H1 (cell line): ENCODE measurements around the gene CPNE8. TPM values are rescaled to one million over a fixed set of nuclear protein-coding genes. Genes with fewer than 3 reads are reported as not detected.

Source experiments
- CTCF ChIA-PET: fragments of 300-600 bp; sonication (Branson Sonifier 250); formaldehyde crosslinking; loops from one replicate; lab custom pipeline; 2021; ENCODE audit not compliant: partially characterized antibody; lab: Charles Lee
- POLR2A ChIA-PET: fragments of 300-600 bp; sonication (Branson Sonifier 250); formaldehyde crosslinking; loops from one replicate; lab custom pipeline; 2021; ENCODE audit warnings: inconsistent platforms; ENCODE audit not compliant: partially characterized antibody; lab: Charles Lee
- DNase-seq, 2 experiments: peaks; one replicate each; pipeline versions ENCODE4 v3.0.0 to v3.0.0-alpha.2; 2010 to 2022; ENCODE audit warnings: low spot score in 2 of 2, low read depth in 1 of 2, mixed read lengths in 1 of 2
- FAIRE-seq: peaks from 2 replicates; lab custom pipeline; 2011; peaks lifted over from hg19 to GRCh38; lab: Jason Lieb, UNC
- H2AFZ ChIP-seq: 2 replicates; pipeline ENCODE4 v1.8.1; 2012; ENCODE audit warnings: low read length, inconsistent platforms
- H2AK5ac ChIP-seq: 2 replicates; pipeline ENCODE4 v1.6.1; 2013; ENCODE audit warnings: low read depth, low read length
- H2BK120ac ChIP-seq: replicated peaks from 2 replicates; pipeline ENCODE3; 2013; ENCODE audit warnings: low read depth, low read length, inconsistent platforms
- H2BK12ac ChIP-seq: 2 replicates; pipeline ENCODE4 v1.6.1; 2013; ENCODE audit warnings: low read depth, low read length
- H2BK15ac ChIP-seq: 2 replicates; pipeline ENCODE4 v1.6.1; 2013; ENCODE audit warnings: low read length
- H2BK20ac ChIP-seq: 2 replicates; pipeline ENCODE4 v1.6.1; 2013; ENCODE audit warnings: low read length
- H2BK5ac ChIP-seq: 2 replicates; pipeline ENCODE4 v1.6.1; 2013; ENCODE audit warnings: low read depth, low read length
- H3K14ac ChIP-seq: 2 replicates; pipeline ENCODE4 v1.6.1; 2013; ENCODE audit warnings: inconsistent platforms; ENCODE audit not compliant: insufficient read length
- H3K18ac ChIP-seq: 2 replicates; pipeline ENCODE4 v1.6.1; 2013; ENCODE audit warnings: low read length; ENCODE audit errors: extremely low read depth
- H3K23ac ChIP-seq: 2 replicates; pipeline ENCODE4 v1.6.1; 2013; ENCODE audit warnings: inconsistent platforms; ENCODE audit not compliant: insufficient read length
- H3K23me2 ChIP-seq: 2 replicates; pipeline ENCODE4 v1.6.1; 2013; ENCODE audit warnings: low read depth, low read length
- H3K27ac ChIP-seq: 2 replicates; pipeline ENCODE4 v1.6.1; 2011; ENCODE audit warnings: low read depth, low read length, inconsistent platforms
- H3K27me3 ChIP-seq, 4 experiments: replicated peaks in 1 of 4; 1 replicate in 1 of 4; 2 replicates in 3 of 4; pipeline versions ENCODE4 v1.6.1 to v1.8.1; 2011 to 2013; ENCODE audit warnings: low read length in 3 of 4, mild to moderate bottlenecking in 3 of 4, inconsistent platforms in 2 of 4, mixed read lengths in 2 of 4, moderate library complexity in 1 of 4; ENCODE audit not compliant: control insufficient read depth in 3 of 4, insufficient read depth in 3 of 4; ENCODE audit errors: extremely low read depth in 1 of 4
- H3K36me3 ChIP-seq, 4 experiments: 2 replicates each; pipeline versions ENCODE4 v1.6.1 to v1.8.1; 2011 to 2013; ENCODE audit warnings: mild to moderate bottlenecking in 4 of 4, low read length in 3 of 4, moderate library complexity in 2 of 4, control low read depth in 1 of 4, inconsistent platforms in 1 of 4; ENCODE audit not compliant: insufficient read depth in 4 of 4, control insufficient read depth in 2 of 4
- H3K4ac ChIP-seq: replicated peaks from 2 replicates; pipeline ENCODE3; 2013; ENCODE audit warnings: low read length, low read depth, mixed read lengths, inconsistent platforms; ENCODE audit not compliant: insufficient read length
- H3K4me1 ChIP-seq, 4 experiments: replicated peaks in 1 of 4; 1 replicate in 1 of 4; 2 replicates in 3 of 4; pipeline versions ENCODE4 v1.6.1 to v1.8.1; 2011 to 2013; ENCODE audit warnings: low read length in 3 of 4, inconsistent platforms in 2 of 4, mixed read lengths in 1 of 4; ENCODE audit not compliant: insufficient read depth in 4 of 4, control insufficient read depth in 3 of 4
- H3K4me2 ChIP-seq, 2 experiments: 2 replicates each; pipeline versions ENCODE4 v1.6.1 to v1.8.1; 2011 to 2013; ENCODE audit warnings: low read depth in 2 of 2, low read length in 2 of 2, control low read depth in 1 of 2, inconsistent platforms in 1 of 2, mild to moderate bottlenecking in 1 of 2; ENCODE audit not compliant: insufficient read depth in 1 of 2
- H3K4me3 ChIP-seq, 4 experiments: fragments of 200-600, 300-600 bp in 1 of 4; sonication (generic), shearing (Covaris generic), sonication (Bioruptor Twin) in 1 of 4; 2 replicates each; pipeline versions ENCODE4 v1.5.1 to v1.8.1; 2011 to 2016; ENCODE audit warnings: low read length in 4 of 4, low read depth in 3 of 4, control low read depth in 2 of 4, inconsistent platforms in 2 of 4, mild to moderate bottlenecking in 2 of 4, mixed read lengths in 1 of 4, moderate library complexity in 1 of 4; ENCODE audit not compliant: insufficient read depth in 2 of 4; ENCODE audit errors: extremely low read depth in 1 of 4
- H3K56ac ChIP-seq: replicated peaks from 2 replicates; pipeline ENCODE3; 2013; ENCODE audit warnings: low read depth, mild to moderate bottlenecking, mixed read lengths, low read length, inconsistent platforms; ENCODE audit not compliant: insufficient read length
- H3K79me1 ChIP-seq: 2 replicates; pipeline ENCODE4 v1.6.1; 2013; ENCODE audit warnings: low read depth, low read length, control low read depth
- H3K79me2 ChIP-seq, 2 experiments: 2 replicates each; pipeline versions ENCODE4 v1.6.1 to v1.8.1; 2012 to 2013; ENCODE audit warnings: low read length in 2 of 2, mild to moderate bottlenecking in 2 of 2, inconsistent platforms in 1 of 2; ENCODE audit not compliant: insufficient read depth in 2 of 2, control insufficient read depth in 1 of 2
- H3K9ac ChIP-seq, 4 experiments: replicated peaks in 1 of 4; 1 replicate in 1 of 4; 2 replicates in 3 of 4; pipeline versions ENCODE4 v1.6.1 to v1.8.1; 2011 to 2013; ENCODE audit warnings: low read depth in 3 of 4, low read length in 3 of 4, control low read depth in 2 of 4, mild to moderate bottlenecking in 2 of 4, moderate library complexity in 2 of 4, inconsistent platforms in 1 of 4; ENCODE audit errors: extremely low read depth in 1 of 4
- H3K9me3 ChIP-seq, 2 experiments: 2 replicates each; pipeline versions ENCODE4 v1.6.1 to v1.8.1; 2012 to 2013; ENCODE audit warnings: mild to moderate bottlenecking in 2 of 2, moderate library complexity in 2 of 2, control low read depth in 1 of 2, inconsistent platforms in 1 of 2, low read depth in 1 of 2, low read length in 1 of 2, mixed read lengths in 1 of 2; ENCODE audit not compliant: insufficient read depth in 2 of 2
- H4K20me1 ChIP-seq, 2 experiments: replicated peaks in 1 of 2; 2 replicates each; pipeline versions ENCODE3 to v1.8.1; 2011 to 2013; ENCODE audit warnings: inconsistent platforms in 2 of 2, low read length in 2 of 2, mild to moderate bottlenecking in 1 of 2; ENCODE audit not compliant: insufficient read depth in 2 of 2, control insufficient read depth in 1 of 2
- H4K5ac ChIP-seq: 2 replicates; pipeline ENCODE4 v1.6.1; 2013; ENCODE audit warnings: low read length, low read depth, mixed read lengths, inconsistent platforms; ENCODE audit not compliant: insufficient read length
- H4K8ac ChIP-seq: 2 replicates; pipeline ENCODE4 v1.8.0; 2013; ENCODE audit warnings: mild to moderate bottlenecking, moderate library complexity, low read length, inconsistent platforms; ENCODE audit not compliant: insufficient read depth; ENCODE audit errors: extremely low read depth
- H4K91ac ChIP-seq: replicated peaks from 2 replicates; pipeline ENCODE3; 2013; ENCODE audit warnings: low read length, mixed read lengths, inconsistent platforms; ENCODE audit not compliant: insufficient read length
- BCL11A ChIP-seq, 2 experiments: IDR thresholded peaks; one replicate each; pipeline ENCODE4 v1.6.1; 2011; ENCODE audit warnings: low read depth in 2 of 2, low read length in 2 of 2, mild to moderate bottlenecking in 2 of 2
- CEBPB ChIP-seq: IDR thresholded peaks from 2 replicates; pipeline ENCODE4 v1.6.1; 2012; ENCODE audit warnings: low read depth, low read length
- CHD1 ChIP-seq: IDR thresholded peaks from 2 replicates; pipeline ENCODE4 v1.6.1; 2012; ENCODE audit warnings: low read depth, low read length, improper control_type of control experiment
- FOSL1 ChIP-seq: IDR thresholded peaks from 2 replicates; pipeline ENCODE4 v1.6.1; 2011; ENCODE audit warnings: mild to moderate bottlenecking, low read depth, low read length, moderate library complexity; ENCODE audit not compliant: insufficient read depth
- JUND ChIP-seq: IDR thresholded peaks from 2 replicates; pipeline ENCODE4 v1.6.1; 2011; ENCODE audit warnings: mild to moderate bottlenecking, improper control_type of control experiment, low read length
- NANOG ChIP-seq: IDR thresholded peaks from 2 replicates; pipeline ENCODE4 v1.6.1; 2011; ENCODE audit warnings: low read length, low read depth, mild to moderate bottlenecking, inconsistent platforms; ENCODE audit not compliant: insufficient read depth, poor library complexity, severe bottlenecking
- PHF8 ChIP-seq: fragments of 200-600 bp; sonication (generic); conservative IDR thresholded peaks from 2 replicates; pipeline ENCODE4 v1.7.1; 2012; ENCODE audit warnings: low read depth, mild to moderate bottlenecking, inconsistent platforms, low read length, moderate library complexity
- RFX5 ChIP-seq: IDR thresholded peaks from 2 replicates; pipeline ENCODE4 v1.6.1; 2011; ENCODE audit warnings: low read depth, low read length, improper control_type of control experiment, borderline replicate concordance
- RNF2 ChIP-seq: fragments of 200-900, 300-1000 bp; sonication (generic); IDR thresholded peaks from 2 replicates; pipeline ENCODE4 v1.7.1; 2016; ENCODE audit warnings: borderline replicate concordance, low read depth, mild to moderate bottlenecking, antibody characterized with exemption, low read length; ENCODE audit not compliant: poor library complexity, severe bottlenecking; ENCODE audit errors: missing control alignments
- SP1 ChIP-seq: IDR thresholded peaks from 2 replicates; pipeline ENCODE4 v1.6.1; 2011; ENCODE audit warnings: low read depth, low read length
- SUZ12 ChIP-seq: fragments of 200-600 bp; sonication (generic); IDR thresholded peaks from 2 replicates; pipeline ENCODE4 v1.6.1; 2012; ENCODE audit warnings: mild to moderate bottlenecking, inconsistent platforms, low read length, moderate library complexity, mixed read lengths
- WGBS, 2 experiments: shearing (Covaris generic) in 1 of 2; methylation state at CpG; one replicate each; pipeline versions ENCODE4 v1.1.6 to v1.1.7; 2013 to 2015; ENCODE audit warnings: low lambda C conversion rate in 2 of 2, mixed read lengths in 2 of 2, inconsistent platforms in 1 of 2, low coverage in 1 of 2, missing lambda C conversion rate in 1 of 2; ENCODE audit not compliant: insufficient replicate concordance in 2 of 2, insufficient coverage in 1 of 2, insufficient read length in 1 of 2; ENCODE audit errors: extremely low coverage in 1 of 2, missing lambda C conversion rate in 1 of 2; 5-methylcytosine and 5-hydroxymethylcytosine counted together
- polyA plus RNA-seq, 7 experiments: library from polyadenylated mRNA; depleted of rRNA in 3 of 7; stranded (reverse) in 5 of 7; unstranded in 2 of 7; fragments of >200 nt in 5 of 7; fragments of 200-250 nt in 2 of 7; gene quantifications; 1 replicate in 5 of 7; 2 replicates in 1 of 7; 4 replicates in 1 of 7; pipeline versions ENCODE4 v1.2.1 to v1.2.3, GENCODE V29; 2011 to 2013; ENCODE audit warnings: missing spikeins in 2 of 7, mixed read lengths in 2 of 7
- total RNA-seq: library from RNA; stranded (reverse); fragmentation: NEBNext Ultra II Directional; extraction: Animal tissue kit (Norgen Biotek cat#: 25700); gene quantifications from 2 replicates; pipeline ENCODE4 v1.2.1, GENCODE V29; 2021
- TF ChIP-seq, protein P1 (sequence below): IDR thresholded peaks from 2 replicates; pipeline ENCODE4 v1.6.1; 2012; ENCODE audit warnings: inconsistent platforms
- TF ChIP-seq, protein P2 (sequence below): IDR thresholded peaks from 2 replicates; pipeline ENCODE4 v1.6.1; 2012; ENCODE audit warnings: low read length, inconsistent platforms

Gene CPNE8
- total and polyA plus RNA-seq, 2 of the 8 experiments (the other 6 are each of a cell fraction or from before 2014, with no cell fraction given), result 2.5 to 6.8 TPM

GRCh38 chr12:38648813-38649212 lies 256.6 kb downstream of the CPNE8 start:
- WGBS, 2 experiments, result 100% methylated on average over 1 of the region's 1 CpG; no CpG with 5 or more reads in 1 of the 2 experiments
- no peak overlapping the region for H4K5ac ChIP-seq
- no peak overlapping the region for H2AFZ ChIP-seq
- H3K79me1 ChIP-seq, result no peaks in the 10 kb centered on the region
- no peak overlapping the region for H3K9ac ChIP-seq
- no peak overlapping the region for H2BK120ac ChIP-seq
- H4K91ac ChIP-seq, result no peak overlapping the region
- H4K20me1 ChIP-seq, result no peaks in the 10 kb centered on the region
- no peak overlapping the region for H4K8ac ChIP-seq
- no peak overlapping the region for H3K4ac ChIP-seq
- H3K9me3 ChIP-seq, result no peaks in the 10 kb centered on the region
- no peak overlapping the region for H3K4me2 ChIP-seq
- no peak overlapping the region for H3K18ac ChIP-seq
- H3K56ac ChIP-seq, result no peak overlapping the region
- H3K23me2 ChIP-seq, result no peaks in the 10 kb centered on the region
- no peak overlapping the region for H3K23ac ChIP-seq
- no peak overlapping the region for H3K14ac ChIP-seq
- CTCF ChIA-PET, result no interaction called here
- no peak overlapping the region for H2BK5ac ChIP-seq
- no peak for DNase-seq
- H3K79me2 ChIP-seq, result no peaks in the 10 kb centered on the region
- H2BK12ac ChIP-seq, result no peak overlapping the region
- no peak overlapping the region for H2BK20ac ChIP-seq
- H2AK5ac ChIP-seq, result no peak overlapping the region
- no peak overlapping the region for H2BK15ac ChIP-seq
- no peaks in the 10 kb centered on the region for H3K27me3 ChIP-seq
- H3K36me3 ChIP-seq, result no peaks in the 10 kb centered on the region
- POLR2A ChIA-PET, result no interaction called here
- H3K4me1 ChIP-seq, result no peaks in the 10 kb centered on the region
- H3K4me3 ChIP-seq, result no peak overlapping the region
- no peak for FAIRE-seq
- no peak overlapping the region for H3K27ac ChIP-seq
- TF ChIP-seq BCL11A (IDR thresholded peaks at IDR 0.05; ENCODE audit: low read depth in 2 of 2, low read length in 2 of 2), result no peak
- TF ChIP-seq RFX5, result no peak
- no peak for TF ChIP-seq SP1
- TF ChIP-seq NANOG, result no peak
- TF ChIP-seq, protein P1, sequence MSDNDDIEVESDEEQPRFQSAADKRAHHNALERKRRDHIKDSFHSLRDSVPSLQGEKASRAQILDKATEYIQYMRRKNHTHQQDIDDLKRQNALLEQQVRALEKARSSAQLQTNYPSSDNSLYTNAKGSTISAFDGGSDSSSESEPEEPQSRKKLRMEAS, result no peak
- TF ChIP-seq PHF8, result no peak
- TF ChIP-seq FOSL1, result no peak
- TF ChIP-seq JUND, result no peak
- no peak for TF ChIP-seq CHD1
- no peak for TF ChIP-seq CEBPB
- TF ChIP-seq, protein P2, sequence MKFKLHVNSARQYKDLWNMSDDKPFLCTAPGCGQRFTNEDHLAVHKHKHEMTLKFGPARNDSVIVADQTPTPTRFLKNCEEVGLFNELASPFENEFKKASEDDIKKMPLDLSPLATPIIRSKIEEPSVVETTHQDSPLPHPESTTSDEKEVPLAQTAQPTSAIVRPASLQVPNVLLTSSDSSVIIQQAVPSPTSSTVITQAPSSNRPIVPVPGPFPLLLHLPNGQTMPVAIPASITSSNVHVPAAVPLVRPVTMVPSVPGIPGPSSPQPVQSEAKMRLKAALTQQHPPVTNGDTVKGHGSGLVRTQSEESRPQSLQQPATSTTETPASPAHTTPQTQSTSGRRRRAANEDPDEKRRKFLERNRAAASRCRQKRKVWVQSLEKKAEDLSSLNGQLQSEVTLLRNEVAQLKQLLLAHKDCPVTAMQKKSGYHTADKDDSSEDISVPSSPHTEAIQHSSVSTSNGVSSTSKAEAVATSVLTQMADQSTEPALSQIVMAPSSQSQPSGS, result no peak
- no peak for TF ChIP-seq SUZ12
- TF ChIP-seq RNF2, result no peak
